ENCODE results near the gene DPEP2NB.
"Not testable (repeated sequence)": the region's sequence is repeated elsewhere in the genome, so short reads cannot be mapped to it uniquely, and the experiment has no call there.

Gene DPEP2NB, protein sequence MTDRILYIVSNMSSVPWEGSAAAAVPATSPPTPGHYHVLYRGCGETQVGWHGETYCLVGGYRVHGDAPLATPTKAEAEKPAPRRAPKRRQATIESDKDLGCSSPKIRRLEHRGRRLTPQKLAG

DNA sequence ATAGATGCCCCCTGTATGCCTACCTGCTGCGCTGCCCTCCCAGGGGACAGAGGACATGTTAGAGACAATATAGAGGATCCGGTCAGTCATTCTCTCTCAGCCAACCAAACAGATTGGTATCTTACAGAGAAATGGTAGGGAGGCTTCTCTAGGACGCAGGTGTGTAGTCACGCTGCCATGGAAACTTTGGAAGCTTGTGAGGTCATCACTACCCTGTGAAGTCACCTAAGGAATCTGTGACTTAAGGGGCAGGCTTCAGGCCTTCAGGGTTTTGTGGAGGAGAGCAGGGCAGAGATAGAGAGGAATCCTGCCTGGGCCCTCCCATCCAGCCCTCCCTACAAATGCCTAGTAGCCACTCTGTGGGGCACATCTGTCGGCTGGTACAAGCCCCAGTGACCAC is at the start of gene DPEP2NB:
Gene DPEP2NB, minus strand, starts transcription at position 231 of the 400 bp plus-strand sequence. Its CDS starts 141 bp downstream, at position 90.
- DNase-seq: no peak

DNA sequence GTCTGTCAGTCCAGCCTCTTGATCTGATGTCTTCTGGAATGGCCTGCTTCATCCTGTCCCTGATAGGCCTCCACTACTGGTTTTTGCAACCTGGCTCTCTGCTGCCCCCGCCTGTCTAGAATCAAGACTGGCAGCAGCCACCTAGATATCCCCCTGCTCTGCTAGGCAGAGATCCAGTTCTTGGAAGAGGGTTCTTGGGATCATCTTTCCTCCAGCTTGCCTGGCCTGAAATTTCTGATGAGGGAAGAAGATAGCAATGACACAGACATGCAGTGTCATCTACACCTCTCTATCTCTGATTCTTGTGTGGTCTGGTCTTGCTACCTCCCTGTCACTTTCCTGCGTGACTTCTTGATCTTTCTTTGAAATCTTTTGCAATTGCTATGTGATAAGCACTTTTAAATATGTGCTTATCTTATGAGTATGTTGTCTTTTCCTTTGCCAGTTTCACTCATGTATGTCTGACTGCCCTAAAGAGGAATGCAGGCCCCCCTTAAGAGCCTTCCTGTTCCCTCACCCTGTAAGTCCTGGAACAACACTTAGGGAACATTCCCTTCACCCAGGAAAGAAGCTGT is 49.2 kb upstream of the DPEP2NB start:
- peak; percentile 10 for DNase-seq

DNA sequence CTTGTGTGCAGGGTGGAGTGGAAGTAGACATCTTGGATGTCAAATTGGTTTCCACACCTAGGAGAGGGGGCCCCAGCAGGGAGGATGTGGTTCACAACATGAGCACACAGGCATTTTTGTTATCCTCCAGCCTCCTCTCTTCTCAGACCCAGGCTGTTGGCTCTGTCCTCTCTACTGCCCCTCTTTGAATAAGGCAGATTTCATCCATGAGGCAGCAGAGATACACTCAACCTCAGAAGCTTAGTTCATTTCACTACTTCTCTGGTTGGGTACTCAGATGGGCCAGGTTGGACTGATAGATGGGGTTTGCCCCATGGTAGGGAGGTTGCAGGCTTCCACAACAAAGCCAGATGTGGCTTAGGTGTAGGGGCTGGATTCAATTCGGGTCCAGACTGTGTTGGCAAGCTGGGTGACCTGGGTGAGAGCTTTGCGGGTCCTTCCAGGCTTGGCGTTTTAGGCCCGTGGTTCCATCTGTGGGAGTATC is 47.2 kb upstream of the DPEP2NB start:
- no peak for DNase-seq

DNA sequence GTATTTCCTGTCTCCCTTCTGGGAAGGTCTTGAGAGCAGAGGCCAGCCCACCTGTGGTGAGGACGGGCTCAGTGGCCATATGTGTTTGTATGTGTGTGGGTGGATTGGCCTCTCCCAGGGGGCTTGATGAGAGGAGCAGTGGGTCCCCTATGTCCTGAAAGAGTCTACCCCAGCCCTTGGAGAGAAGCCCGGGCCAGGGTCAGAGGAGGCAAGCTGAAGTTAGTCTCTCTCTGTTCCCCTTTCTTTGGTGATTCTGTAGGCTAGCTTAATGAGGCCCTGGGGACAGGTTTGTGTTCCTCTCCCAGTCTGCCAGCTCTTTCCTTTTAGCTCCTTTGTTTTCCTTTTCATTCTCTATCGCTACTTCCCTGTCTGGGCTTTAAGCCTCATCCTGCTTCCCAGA is 45.7 kb upstream of the DPEP2NB start:
- no peak for DNase-seq

DNA sequence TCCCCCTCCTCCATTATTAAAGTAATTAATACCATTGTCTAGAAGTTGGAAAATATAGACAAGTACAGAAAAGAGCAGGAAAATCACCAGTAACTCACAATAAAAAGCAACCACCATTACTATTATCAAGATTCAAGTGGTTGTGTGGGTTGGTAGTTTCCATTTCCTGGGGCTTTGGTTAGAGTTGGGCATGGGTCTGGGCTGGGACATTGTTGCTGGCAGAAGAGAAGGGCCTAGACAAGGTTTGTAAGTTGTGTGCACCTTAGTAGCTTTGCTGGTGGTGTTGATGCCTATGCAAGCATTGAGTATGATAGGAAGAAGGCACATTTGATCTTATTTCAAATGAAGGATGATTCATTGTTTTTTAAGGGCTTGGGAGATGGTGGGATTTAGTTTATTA is 44.1 kb upstream of the DPEP2NB start:
- no peak for DNase-seq

DNA sequence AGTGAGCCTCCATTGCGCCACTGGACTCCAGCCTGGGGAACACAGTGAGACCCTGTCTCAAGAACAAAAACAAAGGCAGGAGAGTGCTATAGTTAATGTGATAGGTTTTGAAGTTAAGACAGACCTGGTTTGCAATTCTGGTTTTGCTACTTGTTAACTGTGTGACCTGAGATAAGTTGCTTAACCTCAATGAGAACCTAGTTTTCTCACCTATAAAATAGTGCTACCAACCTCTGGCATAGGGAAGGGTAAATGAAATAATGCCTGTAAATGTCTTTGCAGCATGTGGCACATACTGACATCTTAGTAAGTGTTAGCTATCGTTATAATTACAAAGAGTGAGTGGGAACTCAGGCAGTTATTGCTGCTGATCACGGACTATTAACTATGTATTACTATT is 39.7 kb upstream of the DPEP2NB start:
- DNase-seq: no peak

DNA sequence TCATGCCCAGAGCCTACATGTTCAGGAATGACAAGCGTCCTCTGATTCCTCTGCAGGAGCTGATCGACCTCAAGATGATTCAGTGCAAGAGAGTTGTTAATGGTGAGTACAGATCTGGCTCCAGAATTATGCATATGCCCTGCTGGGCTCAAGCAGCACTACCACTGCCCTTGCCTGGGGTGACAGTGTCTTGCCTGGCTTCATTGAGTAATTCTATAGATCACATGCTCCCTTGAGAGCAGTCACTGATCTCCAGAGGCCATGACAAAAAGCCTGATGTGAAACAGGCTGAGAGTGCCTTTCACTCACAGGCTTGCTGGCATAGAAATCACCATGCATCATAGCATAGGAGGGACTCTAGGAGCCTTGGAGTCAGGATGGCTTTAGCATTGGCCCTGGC is 33.7 kb upstream of the DPEP2NB start:
- no peak for DNase-seq

DNA sequence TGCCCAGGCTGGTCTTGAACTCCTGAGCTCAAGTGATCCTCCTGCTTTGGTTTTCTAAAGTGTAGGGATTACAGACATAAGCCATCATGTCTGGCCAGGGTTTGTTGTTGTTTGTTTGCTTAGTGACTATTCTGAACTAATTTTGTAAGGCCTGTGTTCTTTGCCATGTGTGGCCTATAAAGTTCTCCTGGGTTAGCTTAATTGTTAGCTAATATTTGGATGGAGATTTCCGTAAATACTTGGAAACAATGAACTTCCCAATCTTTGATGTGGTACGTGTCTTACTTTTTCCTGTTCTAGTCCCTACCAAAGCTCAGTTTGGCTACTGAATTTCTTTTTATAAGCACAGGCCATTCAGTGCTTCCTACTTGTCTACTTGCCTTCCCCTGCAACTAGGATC is 32.3 kb upstream of the DPEP2NB start:
- DNase-seq: no peak

DNA sequence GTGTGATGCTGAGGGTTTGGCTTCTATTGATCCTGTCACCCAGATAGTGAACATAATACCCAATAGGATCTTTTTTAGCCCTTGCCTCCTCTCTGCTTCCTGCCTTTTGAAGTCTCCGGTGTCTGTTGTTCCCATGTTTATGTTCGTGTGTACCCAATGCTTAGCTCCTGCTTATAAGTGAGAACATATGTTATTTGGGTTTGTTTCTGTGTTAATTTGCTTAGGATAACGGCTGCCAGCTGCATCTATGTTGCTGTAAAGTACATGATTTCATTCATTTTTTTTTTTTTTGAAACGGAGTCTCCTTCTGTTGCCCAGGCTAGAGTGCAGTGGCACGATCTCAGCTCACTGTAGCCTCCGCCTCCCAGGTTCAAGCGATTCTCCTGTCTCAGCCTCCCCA is 30.4 kb upstream of the DPEP2NB start:
- DNase-seq: no peak

DNA sequence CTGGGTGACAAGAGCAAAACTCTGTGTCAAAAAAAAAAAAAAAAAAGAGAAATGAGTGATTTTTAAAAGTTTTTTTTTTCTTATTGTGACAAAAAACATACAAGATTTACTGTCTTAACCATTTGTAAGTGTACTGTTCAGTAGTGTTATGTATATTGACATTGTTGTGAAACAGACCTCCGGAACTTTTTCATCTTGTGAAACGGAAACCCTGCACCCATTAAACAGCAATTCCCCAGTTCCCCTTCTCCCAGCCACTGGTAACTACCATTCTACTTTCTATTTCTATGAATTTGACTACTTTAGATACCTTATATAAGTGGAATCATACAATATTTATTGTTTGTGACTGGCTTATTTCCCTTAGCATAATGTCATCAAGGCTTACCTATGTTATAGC is 26.1 kb upstream of the DPEP2NB start:
- no peak for DNase-seq

DNA sequence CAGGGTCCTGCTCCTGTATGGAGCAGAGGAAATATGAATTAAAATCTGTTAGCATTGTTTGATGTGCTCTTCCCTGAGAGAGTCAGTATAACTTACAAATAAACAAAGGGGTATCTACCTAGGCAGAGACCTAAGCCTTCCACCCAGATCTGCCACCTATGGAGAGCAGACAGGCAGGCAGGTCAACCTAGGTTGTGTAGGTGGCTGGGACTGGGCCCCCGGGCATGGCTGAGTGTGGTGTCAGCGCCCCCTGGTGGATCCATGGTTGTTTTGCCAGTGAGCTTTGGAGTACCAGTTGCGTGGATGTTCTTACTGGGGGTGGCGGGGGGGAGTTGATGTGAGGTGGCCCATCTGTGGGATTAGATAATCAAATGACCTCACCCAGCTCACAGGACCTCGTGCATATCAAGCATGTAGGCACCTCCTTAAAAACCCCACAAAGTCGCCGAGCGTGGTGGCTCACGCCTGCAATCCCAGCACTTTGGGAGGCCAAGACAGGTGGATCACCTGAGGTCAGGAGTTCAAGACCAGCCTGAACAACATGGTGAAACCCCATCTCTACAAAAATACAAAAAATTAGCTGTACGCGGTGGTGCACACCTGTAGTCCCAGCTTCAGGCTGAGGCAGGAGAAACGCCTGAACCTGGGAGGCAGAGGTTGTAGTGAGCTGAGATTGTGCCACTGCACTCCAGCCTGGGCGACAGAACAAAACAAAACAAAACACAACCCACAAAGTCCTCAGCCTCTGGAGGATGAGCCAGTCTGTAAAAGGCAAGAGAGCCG is 25.0 kb upstream of the DPEP2NB start:
- DNase-seq: peak; percentile 53

DNA sequence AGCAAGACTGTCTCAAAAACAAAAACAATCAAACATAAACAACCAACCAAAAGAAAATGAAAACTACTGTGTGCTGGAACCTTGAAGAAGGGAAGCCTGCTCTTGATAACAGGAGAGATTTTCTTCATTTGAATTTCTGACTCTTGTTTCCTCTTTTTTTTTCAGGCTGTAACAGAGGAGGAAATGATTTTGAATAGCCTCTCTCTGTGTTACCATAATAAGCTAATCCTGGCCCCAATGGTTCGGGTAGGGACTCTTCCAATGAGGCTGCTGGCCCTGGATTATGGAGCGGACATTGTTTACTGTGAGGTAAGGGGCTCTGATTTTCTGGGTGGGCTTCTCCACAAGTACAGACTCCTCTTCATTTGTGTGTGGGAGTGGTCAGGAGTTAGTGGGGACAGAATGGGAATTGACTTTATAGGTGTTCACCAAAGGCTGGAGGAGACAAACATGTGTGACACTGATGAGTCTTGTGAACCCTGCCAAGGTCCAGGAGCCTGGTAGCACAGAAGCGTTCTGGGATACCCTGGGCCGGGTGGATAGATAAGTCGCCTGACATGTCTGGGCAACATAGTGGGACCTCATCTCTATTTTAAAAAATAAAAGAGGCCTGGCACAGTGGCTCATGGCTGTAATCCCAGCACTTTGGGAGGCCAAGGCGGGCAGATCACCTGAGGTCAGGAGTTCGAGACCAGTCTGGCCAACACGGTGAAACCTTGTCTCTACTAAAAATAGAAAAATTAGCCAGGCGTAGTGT is 22.3 kb upstream of the DPEP2NB start:
- DNase-seq: no peak

DNA sequence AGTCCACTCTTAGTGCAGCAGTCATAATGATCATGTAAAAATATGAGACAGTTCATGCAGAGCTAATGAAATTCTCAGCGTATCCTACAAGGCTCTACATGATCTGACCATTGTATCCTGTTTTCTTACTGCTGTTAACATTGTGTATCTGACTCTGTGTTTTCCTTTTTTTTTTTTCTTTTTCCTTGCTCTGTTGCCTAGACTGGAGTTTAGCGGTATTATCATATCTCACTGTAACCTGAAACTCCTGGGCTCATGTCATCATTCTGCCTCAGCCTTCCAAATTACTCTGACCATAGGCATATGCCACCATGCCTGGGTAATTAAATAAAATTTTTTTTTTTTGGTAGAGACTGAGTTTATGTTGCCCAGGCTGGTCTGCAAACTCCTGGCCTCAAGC is 19.5 kb upstream of the DPEP2NB start:
- DNase-seq: no peak

DNA sequence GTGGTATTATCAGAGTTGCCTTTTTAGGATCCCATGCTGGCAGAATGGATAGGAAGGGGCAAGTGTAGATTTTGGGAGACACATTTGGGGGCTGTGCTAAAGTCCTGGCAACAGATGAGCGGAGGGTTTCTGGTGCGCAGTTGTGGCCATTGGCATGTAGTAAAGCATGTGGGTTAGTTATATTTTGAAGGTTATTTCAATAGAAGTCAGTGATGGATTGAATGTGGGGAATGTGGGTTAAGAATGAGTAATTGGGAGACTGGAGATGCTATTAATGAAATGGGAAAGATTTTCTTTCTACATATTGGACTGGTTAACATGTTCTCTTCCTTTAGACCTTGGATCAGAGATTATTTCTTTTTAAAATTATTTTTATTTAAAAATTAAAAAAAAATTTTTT is 17.4 kb upstream of the DPEP2NB start:
- DNase-seq: no peak

DNA sequence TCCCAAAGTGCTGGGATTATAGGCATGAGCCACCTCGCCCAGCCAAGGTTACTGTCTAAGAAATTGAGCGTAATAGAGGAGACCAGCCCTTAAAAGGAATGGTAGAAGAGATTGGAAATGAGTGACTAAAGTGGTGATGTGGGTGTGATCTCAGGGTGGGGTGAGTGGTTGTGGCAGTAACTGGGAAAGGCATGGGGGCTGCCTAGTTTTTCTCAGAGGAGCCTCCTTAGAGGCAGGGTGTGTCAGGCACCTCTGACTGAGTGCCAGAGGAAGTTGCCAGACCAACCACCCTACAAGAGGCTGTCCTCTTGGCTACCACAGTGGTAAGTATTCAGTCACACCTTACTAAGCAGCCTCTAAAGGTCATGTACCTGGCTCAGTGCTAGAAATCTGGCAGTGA is 16.2 kb upstream of the DPEP2NB start:
- DNase-seq: no peak

DNA sequence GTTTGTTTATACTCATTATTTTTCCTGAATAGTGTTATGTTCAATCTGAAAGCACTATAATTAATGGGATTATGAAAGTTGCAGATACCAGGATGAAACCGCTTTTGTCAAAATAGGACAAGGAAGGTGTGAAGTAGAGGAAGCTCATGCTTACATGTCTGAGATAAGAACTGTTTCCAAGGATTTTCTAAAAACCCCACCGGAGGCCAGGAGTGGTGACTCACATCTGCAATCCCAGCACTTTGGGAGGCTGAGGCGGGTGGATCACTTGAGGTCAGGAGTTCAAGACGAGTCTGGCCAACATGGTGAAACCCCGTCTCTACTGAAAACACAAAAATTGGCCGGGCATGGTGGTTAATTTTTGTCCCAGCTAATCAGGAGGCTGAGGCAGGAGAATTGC is 14.4 kb upstream of the DPEP2NB start:
- not testable (repeated sequence) for DNase-seq

DNA sequence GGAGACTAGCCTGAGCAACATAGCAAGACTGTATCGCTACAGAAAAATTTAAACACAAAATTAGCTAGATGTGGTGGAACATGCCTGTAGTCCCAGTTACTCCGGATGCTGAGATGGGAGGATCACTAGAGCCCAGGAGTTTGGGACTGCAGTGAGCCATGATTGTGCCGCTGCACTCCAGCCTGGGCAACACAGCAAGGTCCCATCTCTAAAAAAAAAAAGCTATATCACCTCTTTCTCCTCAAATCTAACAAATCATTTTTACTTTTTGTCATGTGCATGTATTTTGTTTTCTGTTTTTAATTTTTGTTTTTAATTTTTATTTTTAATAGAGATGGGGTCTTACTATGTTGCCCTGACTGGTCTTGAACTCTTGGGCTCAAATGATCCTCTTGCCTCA is 13.3 kb upstream of the DPEP2NB start:
- DNase-seq: no peak

DNA sequence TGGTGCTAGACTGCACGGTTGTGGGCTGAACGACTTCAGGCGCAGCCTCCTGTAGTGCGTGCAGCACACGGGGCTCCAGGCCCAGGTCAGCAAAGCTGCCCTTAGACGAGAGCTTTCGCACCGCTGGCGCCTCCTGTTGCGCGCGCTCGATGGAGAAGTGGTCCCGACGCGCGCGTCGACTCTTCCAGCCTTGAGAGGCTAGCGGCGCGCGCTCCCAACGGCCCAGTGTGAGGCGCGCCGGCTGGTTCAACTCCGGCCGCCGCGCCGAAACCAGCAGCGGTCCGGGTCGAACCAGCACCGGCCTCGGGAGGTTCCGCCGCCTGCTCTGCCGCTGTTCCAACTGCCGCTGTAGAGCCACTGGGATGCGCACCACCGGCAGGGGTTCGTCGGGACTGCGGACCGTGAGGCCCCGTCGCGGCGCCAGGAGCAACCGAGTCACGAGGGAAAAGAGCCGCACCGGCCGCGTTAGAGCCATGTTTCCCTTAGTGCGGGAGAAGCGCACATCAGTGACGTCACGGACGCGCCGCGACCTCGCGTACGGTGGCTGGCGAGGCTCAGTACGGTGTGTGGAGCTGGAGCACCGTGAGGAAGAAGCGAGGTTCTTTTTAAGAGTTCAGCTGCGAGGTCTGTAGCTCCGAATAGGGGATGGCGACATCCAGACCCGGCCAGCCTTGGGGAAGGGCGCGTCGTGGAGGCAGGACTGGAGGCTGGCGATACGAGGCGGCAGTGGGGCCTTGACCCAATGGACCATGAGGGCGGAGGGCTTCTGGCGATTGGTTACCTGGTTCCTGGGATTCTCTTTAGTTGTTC is 7.2 kb upstream of the DPEP2NB start, which contains the start of the genes DDX28 and DUS2:
Gene DDX28, minus strand, starts transcription at position 505 of the 810 bp plus-strand sequence. Its CDS starts 30 bp downstream, at position 475.
Gene DUS2, plus strand, starts transcription at position 557 of the 810 bp plus-strand sequence. CDS start 14,740 bp downstream, outside the sequence.
- DNase-seq: peak; percentile 57

DNA sequence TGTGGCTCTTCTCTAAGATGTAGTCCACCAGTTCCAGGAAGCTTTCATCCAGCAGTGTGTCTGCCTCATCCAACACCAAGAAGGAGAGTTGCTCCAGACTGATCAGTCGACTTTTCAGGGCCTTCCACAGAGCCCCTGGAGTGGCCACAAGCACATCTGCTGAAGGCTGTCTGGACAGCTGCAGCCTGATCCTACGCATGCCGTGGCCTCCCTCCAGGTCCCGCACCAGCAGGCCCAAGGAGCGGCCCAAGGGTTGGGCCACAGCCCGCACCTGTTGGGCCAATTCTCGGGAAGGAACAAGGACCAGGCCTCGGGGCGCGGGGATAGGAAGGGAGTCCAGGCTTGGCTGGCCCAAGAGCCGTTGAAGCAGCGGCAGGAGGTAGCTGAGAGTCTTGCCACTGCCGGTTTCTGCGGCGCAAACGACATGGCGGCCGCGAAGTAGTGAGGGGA is 6.6 kb upstream of the DPEP2NB start:
- DNase-seq: no peak

DNA sequence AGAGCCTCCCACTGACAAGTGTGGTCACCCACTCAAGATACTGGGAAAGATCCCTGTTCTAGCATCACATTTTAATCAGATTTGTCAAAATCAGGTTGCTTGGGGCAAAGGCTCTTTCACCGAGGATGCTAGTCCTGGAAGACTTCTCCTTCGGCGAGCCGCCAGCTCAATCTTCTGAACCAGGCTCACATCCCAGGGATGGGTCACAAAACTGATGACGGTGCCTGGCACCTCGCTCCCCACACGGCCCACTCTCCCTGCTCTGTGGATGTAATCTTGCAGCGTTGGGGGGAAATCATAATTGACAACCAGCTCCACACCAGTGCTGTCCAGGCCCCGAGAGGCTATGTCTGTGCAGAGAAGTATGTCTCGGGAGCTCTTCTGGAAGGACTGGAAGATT is 5.8 kb upstream of the DPEP2NB start:
- DNase-seq: no peak

DNA sequence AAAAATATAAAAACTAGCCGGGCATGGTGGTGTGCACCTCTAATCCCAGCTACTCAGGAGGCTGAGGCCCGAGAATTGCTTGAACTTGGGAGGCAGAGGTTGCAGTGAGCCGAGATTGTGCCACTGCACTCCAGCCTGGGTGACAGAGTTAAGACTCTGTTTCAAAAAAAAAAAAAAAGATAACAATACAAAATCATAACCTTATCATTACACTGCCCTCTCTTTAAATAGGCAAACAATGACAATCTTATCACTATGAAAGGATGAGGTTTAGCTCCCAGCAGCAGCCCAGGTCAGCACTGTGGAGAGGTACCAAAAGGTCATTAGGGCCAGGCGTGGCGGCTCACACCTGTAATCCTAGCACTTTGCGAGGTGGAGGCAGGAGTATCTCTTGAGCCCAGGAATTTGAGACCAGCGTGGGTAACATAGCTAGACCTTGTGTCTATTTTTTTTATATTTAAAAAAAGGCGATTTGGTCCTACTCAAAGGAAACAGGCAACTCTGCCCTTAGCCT is 3.5 kb upstream of the DPEP2NB start:
- no peak for DNase-seq

DNA sequence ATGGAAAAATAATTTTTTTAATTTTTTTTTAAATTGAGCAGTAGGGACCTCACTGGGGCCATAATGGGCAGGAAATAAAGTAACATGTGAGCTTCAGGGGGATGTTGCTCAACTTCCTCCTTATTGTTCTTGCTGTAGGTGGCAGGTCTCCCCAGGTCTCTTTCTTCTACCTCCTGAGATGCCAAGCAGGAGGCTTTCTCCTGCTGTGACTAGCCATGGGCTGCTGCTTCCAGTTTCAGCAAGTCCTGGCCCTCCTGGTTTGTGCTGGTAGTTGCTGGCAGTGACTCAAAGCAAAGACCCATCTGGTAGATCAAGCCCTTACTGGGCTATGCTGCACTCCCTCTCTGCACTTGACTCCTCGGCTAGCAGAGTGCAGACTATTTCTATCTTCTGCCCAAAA is 2.3 kb downstream of the DPEP2NB start:
- DNase-seq: no peak

Measured in NCI-H1105 treated with DMSO at 0.1 percent for 48 hours (cell line).